GM12878 (cell line): ENCODE data around the gene YWHAQ. TPM values are rescaled to one million over a fixed set of nuclear protein-coding genes. Genes with fewer than 3 reads are reported as not detected.

ENCODE experiments used
- ATAC-seq: fragments of 200-7000 bp; cut with Tn5 transposase; 3 replicates; pipeline ENCODE4 v1.9.1; 2020; ENCODE audit warnings: mild to moderate bottlenecking, moderate library complexity
- BruUV-seq: library from RNA; stranded (reverse); fragments of 400-500 nt; replicated peaks from 2 replicates; lab custom pipeline; 2021; lab: Mats Ljungman, UMichigan
- CTCF ChIA-PET: fragments of 300-600 bp; sonication (Branson Sonifier 250); formaldehyde crosslinking; extraction: SDS; loops from one replicate; lab custom pipeline; 2021; ENCODE audit warnings: inconsistent platforms; lab: Yijun Ruan, JAX
- POLR2A ChIA-PET: fragments of 350-600 bp; formaldehyde crosslinking; extraction: SDS; loops from one replicate; lab custom pipeline; 2021; ENCODE audit warnings: inconsistent platforms; lab: Charles Lee
- RAD21 ChIA-PET: fragments of 300-600 bp; sonication (Branson Sonifier 250); formaldehyde crosslinking; loops from one replicate; lab custom pipeline; 2023; ENCODE audit warnings: antibody characterized with exemption; ENCODE audit not compliant: unreplicated experiment; lab: Charles Lee
- SMC1A ChIA-PET: fragments of 300-600 bp; sonication (Branson Sonifier 250); formaldehyde crosslinking; loops from one replicate; lab custom pipeline; 2023; ENCODE audit not compliant: unreplicated experiment, uncharacterized antibody; lab: Charles Lee
- DNase-seq: peaks from one replicate; pipeline ENCODE4 v3.0.0-alpha.2; 2011; ENCODE audit warnings: low read depth, low spot score
- FAIRE-seq: peaks from 3 replicates; lab custom pipeline; 2011; peaks lifted over from hg19 to GRCh38; lab: Jason Lieb, UNC
- H2AFZ ChIP-seq: 2 replicates; pipeline ENCODE4 v1.6.0; 2011; ENCODE audit warnings: low read depth, low read length, control low read depth; ENCODE audit not compliant: control insufficient read depth
- H3K27ac ChIP-seq: 2 replicates; pipeline ENCODE4 v1.5.1; 2011; ENCODE audit warnings: control low read depth; ENCODE audit not compliant: control insufficient read depth, insufficient read depth
- H3K27me3 ChIP-seq, 2 experiments: replicated peaks in 1 of 2; 2 replicates each; pipeline versions ENCODE4 v1.6.0 to v1.6.1; 2011; ENCODE audit warnings: low read length in 1 of 2; ENCODE audit not compliant: control insufficient read depth in 2 of 2, insufficient read depth in 2 of 2
- H3K36me3 ChIP-seq, 2 experiments: 2 replicates each; pipeline ENCODE4 v1.5.1; 2011; ENCODE audit warnings: low read length in 1 of 2; ENCODE audit not compliant: control insufficient read depth in 2 of 2, insufficient read depth in 2 of 2
- H3K4me1 ChIP-seq: 2 replicates; pipeline ENCODE4 v1.6.1; 2011; ENCODE audit warnings: mild to moderate bottlenecking, low read length, moderate library complexity, mixed read lengths; ENCODE audit not compliant: control insufficient read depth, insufficient read depth
- H3K4me2 ChIP-seq: 2 replicates; pipeline ENCODE4 v1.6.0; 2011; ENCODE audit warnings: control low read depth; ENCODE audit not compliant: control insufficient read depth, insufficient read depth
- H3K4me3 ChIP-seq: fragments of 200-600 bp; sonication (generic); 2 replicates; pipeline ENCODE4 v1.5.1; 2016
- H3K79me2 ChIP-seq: 2 replicates; pipeline ENCODE4 v1.6.0; 2011; ENCODE audit warnings: low read length; ENCODE audit not compliant: control insufficient read depth, insufficient read depth
- H3K9ac ChIP-seq: 2 replicates; pipeline ENCODE4 v1.8.0; 2011; ENCODE audit warnings: low read length, control low read depth, mixed read lengths; ENCODE audit not compliant: control insufficient read depth, insufficient read depth
- H3K9me3 ChIP-seq: replicated peaks from 3 replicates; pipeline ENCODE4 v1.5.1; 2011; ENCODE audit warnings: mild to moderate bottlenecking, low read length; ENCODE audit not compliant: control insufficient read depth, insufficient read depth
- H4K20me1 ChIP-seq: 2 replicates; pipeline ENCODE4 v1.6.0; 2011; ENCODE audit not compliant: control insufficient read depth, insufficient read depth
- CHD1 ChIP-seq: IDR thresholded peaks from 2 replicates; pipeline ENCODE4 v1.6.1; 2012; ENCODE audit warnings: low read depth, low read length, improper control_type of control experiment
- EZH2 ChIP-seq: IDR thresholded peaks from 2 replicates; pipeline ENCODE4 v1.6.1; 2012; ENCODE audit warnings: low read depth, mild to moderate bottlenecking, control low read depth, inconsistent platforms, low read length, borderline replicate concordance; ENCODE audit not compliant: control insufficient read depth
- JUNB ChIP-seq: IDR thresholded peaks from 2 replicates; pipeline ENCODE4 v1.6.1; 2016; ENCODE audit warnings: antibody characterized with exemption, mild to moderate bottlenecking
- MYB ChIP-seq: fragments of 150-350 bp; IDR thresholded peaks from 2 replicates; pipeline ENCODE4 v1.6.1; 2014; ENCODE audit warnings: mild to moderate bottlenecking, low read depth, low read length, borderline replicate concordance
- YBX1 ChIP-seq: fragments of 450-650 bp; IDR thresholded peaks from 2 replicates; pipeline ENCODE4 v1.6.1; 2016; ENCODE audit warnings: antibody characterized with exemption
- ZNF384 ChIP-seq: IDR thresholded peaks from 2 replicates; pipeline ENCODE4 v1.6.1; 2012; ENCODE audit warnings: low read depth, mild to moderate bottlenecking, low read length, improper control_type of control experiment, borderline replicate concordance
- WGBS: methylation state at CpG from one replicate; pipeline ENCODE4 v1.1.6; 2016; ENCODE audit warnings: low lambda C conversion rate; ENCODE audit not compliant: insufficient replicate concordance, insufficient coverage; ENCODE audit errors: missing lambda C conversion rate; 5-methylcytosine and 5-hydroxymethylcytosine counted together
- in situ Hi-C: fragments of 300-500 bp; cut with MboI; formaldehyde crosslinking; loops from 9 replicates; pipeline ENCODE4 v1.14.3; 2018; ENCODE audit warnings: mixed read lengths
- intact Hi-C: fragments of 100-400 bp; cut with micrococcal nuclease; formaldehyde crosslinking; loops from one replicate; pipeline ENCODE4 v1.14.2; 2022; ENCODE audit not compliant: unreplicated experiment
- polyA plus RNA-seq, 11 experiments: library from polyadenylated mRNA; depleted of rRNA in 4 of 11; unstranded in 6 of 11; stranded (reverse) in 5 of 11; fragments of >200 nt; fragmentation: Nextera tagmentation in 4 of 11; fragmentation: Illumina TruSeq in 1 of 11; extraction: Ambion mirVana in 4 of 11; extraction: Trizol in 1 of 11; gene quantifications; 1 replicate in 1 of 11; 2 replicates in 10 of 11; pipeline versions ENCODE4 v1.2.1 to v1.2.3, GENCODE V29; 2011 to 2016; ENCODE audit warnings: inconsistent platforms in 2 of 11, missing spikeins in 2 of 11, low read depth in 1 of 11
- total RNA-seq, 4 experiments: library from RNA; depleted of rRNA in 3 of 4; stranded (reverse); fragments of >200 nt in 3 of 4; fragmentation: Illumina TruSeq in 1 of 4; extraction: Trizol in 1 of 4; gene quantifications; 2 replicates each; pipeline versions ENCODE4 v1.2.1 to v1.2.3, GENCODE V29; 2013 to 2021

Gene YWHAQ
- total and polyA plus RNA-seq, 10 of the 15 experiments (the other 5 are each of a cell fraction or from before 2014, with no cell fraction given), result 63.0 to 515 (median 219) TPM

- peaks cover 0 to 9% of the 10 kb centered on the region in 2 experiments for H3K36me3 ChIP-seq
- H3K4me3 ChIP-seq, result no peak overlapping the region
- H3K9me3 ChIP-seq, result peaks cover 2% of the 10 kb centered on the region; the same call in 2 of the 3 replicates
- ChIA-PET POLR2A (interaction anchor here (1.6 kb wide), 1 partner anchor 14 kb away, joined by 5 read pairs; no protein-coding TSS in a partner anchor), RAD21 (interaction anchor here (3.0 kb wide), 1 partner anchor 14 kb away, joined by 16 read pairs; no protein-coding TSS in a partner anchor), SMC1A (interaction anchor here (1.0 to 1.9 kb wide), 8 partner anchors 8 to 38 kb away, joined by 3 to 5 read pairs (median 4); partner anchors contain the start of gene ADAM17), CTCF (interaction anchor here (1.2 kb wide), 1 partner anchor 13 kb away, joined by 3 read pairs; no protein-coding TSS in a partner anchor)
- in situ Hi-C loops, result no loop called here
- WGBS, result 78% methylated on average over 4 of the region's 4 CpGs
- no peak for TF ChIP-seq JUNB
- TF ChIP-seq MYB, result no peak
- no peak for TF ChIP-seq YBX1
- no peak for TF ChIP-seq ZNF384
- no peak for TF ChIP-seq CHD1
- no peak for ATAC-seq
- peaks cover 43% of the 10 kb centered on the region for H3K79me2 ChIP-seq
- H3K9ac ChIP-seq, result no peak overlapping the region
- BruUV-seq, result no TSS peak
- H3K27me3 ChIP-seq, result no peaks in the 10 kb centered on the region
- no peak overlapping the region for H2AFZ ChIP-seq
- peaks cover 11% of the 10 kb centered on the region; the same call in 1 of the 2 replicates for H3K4me1 ChIP-seq
- intact Hi-C loops, result no loop called here
- no peak overlapping the region for H3K27ac ChIP-seq
- no peak overlapping the region for H3K4me2 ChIP-seq
- no peak for DNase-seq
- no peaks in the 10 kb centered on the region for H4K20me1 ChIP-seq
- FAIRE-seq, result no peak
Observed at GRCh38 chr2:9593925-9594324, 36.9 kb downstream of the YWHAQ start.

GRCh38 chr2:9592699-9593098 lies 38.1 kb downstream of the YWHAQ start:
- ATAC-seq, result no peak
- no peaks in the 10 kb centered on the region for H3K9me3 ChIP-seq
- peaks cover 11% of the 10 kb centered on the region; the same call in 1 of the 2 replicates for H3K4me1 ChIP-seq
- FAIRE-seq, result no peak
- no peak overlapping the region for H3K4me2 ChIP-seq
- H3K9ac ChIP-seq, result no peak overlapping the region
- no peak overlapping the region for H3K4me3 ChIP-seq
- 91% methylated on average over 3 of the region's 3 CpGs for WGBS
- no peaks in the 10 kb centered on the region for H4K20me1 ChIP-seq
- H3K27ac ChIP-seq, result no peak overlapping the region
- ChIA-PET SMC1A (interaction anchor here (1.3 kb wide), 1 partner anchor 9 kb away, joined by 3 read pairs; no protein-coding TSS in a partner anchor), CTCF (no interaction called here), RAD21 (no interaction called here), POLR2A (interaction anchor here (0.9 kb wide), 1 partner anchor 32 kb away, joined by 3 read pairs; no protein-coding TSS in a partner anchor)
- intact Hi-C loops (no loop called here), in situ Hi-C loops (no loop called here)
- BruUV-seq, result no TSS peak
- no peak overlapping the region for H2AFZ ChIP-seq
- peaks cover 0 to 14% of the 10 kb centered on the region in 2 experiments for H3K36me3 ChIP-seq
- no peak for DNase-seq
- no peak for TF ChIP-seq EZH2
- no peaks in the 10 kb centered on the region for H3K27me3 ChIP-seq
- peaks cover 33% of the 10 kb centered on the region for H3K79me2 ChIP-seq
